Type B pancreatic cell (in vitro differentiated cells): Measurements from ENCODE around the gene PDCD1. TPM values are rescaled to one million over a fixed set of nuclear protein-coding genes. Genes with fewer than 3 reads are reported as not detected.

Source experiments
- DNase-seq: peaks from one replicate; pipeline ENCODE4 v3.0.0; 2021; ENCODE audit warnings: mixed read lengths; ENCODE audit not compliant: unreplicated experiment; ENCODE audit errors: extremely low spot score
- H3K27ac Mint-ChIP-seq: 2 replicates; pipeline ENCODE4 v1.8.0; 2021; ENCODE audit warnings: mild to moderate bottlenecking, mixed read lengths
- H3K27me3 Mint-ChIP-seq: 2 replicates; pipeline ENCODE4 v1.8.0; 2021; ENCODE audit warnings: mixed read lengths
- H3K36me3 Mint-ChIP-seq: 2 replicates; pipeline ENCODE4 v1.8.0; 2021; ENCODE audit warnings: mixed read lengths
- H3K4me1 Mint-ChIP-seq: one replicate; pipeline ENCODE4 v1.8.0; 2021; ENCODE audit warnings: mixed read lengths; ENCODE audit not compliant: unreplicated experiment
- H3K4me3 Mint-ChIP-seq: 2 replicates; pipeline ENCODE4 v1.8.0; 2021; ENCODE audit warnings: mild to moderate bottlenecking, mixed read lengths
- H3K9me3 Mint-ChIP-seq: 2 replicates; pipeline ENCODE4 v1.8.0; 2021; ENCODE audit warnings: mixed read lengths
- CTCF ChIP-seq: fragments of 200-600 bp; sonication (generic); conservative IDR thresholded peaks from 2 replicates; pipeline ENCODE4 v1.5.0; 2021; ENCODE audit warnings: antibody characterized with exemption, mild to moderate bottlenecking
- total RNA-seq: library from RNA; stranded (reverse); gene quantifications from 2 replicates; pipeline ENCODE4 v1.2.1, GENCODE V29; 2021; ENCODE audit warnings: low replicate concordance

Gene PDCD1
- total RNA-seq, 1 donor from 2014 or later, result not detected

- peaks cover 4% of the 10 kb centered on the region for H3K27me3 Mint-ChIP-seq
- H3K4me1 Mint-ChIP-seq, result no peaks in the 10 kb centered on the region
- no peaks in the 10 kb centered on the region for H3K9me3 Mint-ChIP-seq
- H3K27ac Mint-ChIP-seq, result peak overlapping the region; percentile 50
- DNase-seq, result no peak
- no peak overlapping the region for H3K4me3 Mint-ChIP-seq
- H3K36me3 Mint-ChIP-seq, result no peaks in the 10 kb centered on the region
- no peak for TF ChIP-seq CTCF
Measured at GRCh38 chr2:241815477-241816430, 42.9 kb downstream of the PDCD1 start.

- Mint-ChIP-seq H3K4me3 (no peak overlapping the region), H3K27ac (peak overlapping the region; percentile 50), H3K9me3 (no peaks in the 10 kb centered on the region), H3K36me3 (no peaks in the 10 kb centered on the region), H3K27me3 (no peaks in the 10 kb centered on the region), H3K4me1 (no peaks in the 10 kb centered on the region)
- no peak for TF ChIP-seq CTCF
- DNase-seq, result peak; percentile 67
Measured at GRCh38 chr2:241814643-241815476, 43.8 kb downstream of the PDCD1 start.

- peaks cover under 1% of the 10 kb centered on the region for H3K4me1 Mint-ChIP-seq
- H3K9me3 Mint-ChIP-seq, result no peaks in the 10 kb centered on the region
- H3K4me3 Mint-ChIP-seq, result no peak overlapping the region
- peaks cover under 1% of the 10 kb centered on the region for H3K27me3 Mint-ChIP-seq
- no peak for TF ChIP-seq CTCF
- H3K36me3 Mint-ChIP-seq, result no peaks in the 10 kb centered on the region
- H3K27ac Mint-ChIP-seq, result no peak overlapping the region
- no peak for DNase-seq
Measured at GRCh38 chr2:241814393-241814642, 44.4 kb downstream of the PDCD1 start.

- Mint-ChIP-seq H3K27ac (no peak overlapping the region), H3K9me3 (no peaks in the 10 kb centered on the region), H3K27me3 (peaks cover 5% of the 10 kb centered on the region), H3K4me3 (no peak overlapping the region), H3K4me1 (peaks cover 5% of the 10 kb centered on the region), H3K36me3 (no peaks in the 10 kb centered on the region)
- DNase-seq, result no peak
- no peak for TF ChIP-seq CTCF
Measured at GRCh38 chr2:241813644-241814392, 44.9 kb downstream of the PDCD1 start.

DNA sequence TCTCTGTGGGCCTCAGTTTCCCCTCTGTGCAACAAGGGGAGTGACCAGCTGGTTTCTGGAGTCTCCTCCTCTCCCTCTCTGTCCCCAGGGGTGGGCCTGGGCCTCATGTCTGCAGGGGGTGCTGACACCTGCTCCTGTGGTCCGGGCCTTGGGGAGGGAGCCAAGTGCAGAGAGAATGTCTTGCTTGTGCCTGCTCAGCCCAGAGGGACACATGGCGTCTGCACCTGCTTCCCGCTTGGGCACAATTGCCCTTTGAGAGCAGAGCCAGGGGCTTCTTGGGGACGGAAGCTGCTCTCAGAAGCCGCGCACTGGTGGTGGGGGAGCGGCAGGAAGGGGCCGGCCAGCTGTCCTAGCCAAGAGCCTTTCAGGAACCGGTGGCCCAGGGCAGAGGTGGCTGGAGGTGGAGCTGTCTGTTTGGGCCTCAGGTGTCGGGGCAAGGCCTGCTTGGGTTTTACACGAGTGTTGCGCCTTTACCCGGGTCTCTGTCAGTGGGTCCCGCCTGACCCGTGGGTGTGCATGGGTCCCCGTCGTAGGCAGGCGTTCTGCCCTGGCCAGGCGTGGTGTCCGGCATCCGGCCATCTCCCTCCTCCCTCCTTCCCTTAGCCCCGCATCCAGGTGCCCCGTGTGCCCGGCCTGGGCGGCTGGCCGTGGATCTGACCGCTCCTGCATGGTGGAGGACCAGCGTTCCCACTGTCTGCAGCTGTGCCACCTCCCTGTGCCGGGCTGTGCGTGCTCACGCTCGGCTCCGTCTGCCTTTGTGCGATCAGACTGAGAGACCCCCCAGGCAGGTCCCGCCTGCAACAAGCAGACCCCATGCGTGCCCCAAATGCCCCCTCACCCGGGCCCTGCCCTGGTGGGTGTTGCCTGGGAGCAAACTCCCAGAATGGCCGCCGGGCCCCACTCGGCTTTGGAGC is 45.7 kb downstream of the PDCD1 start:
- peaks cover 13% of the 10 kb centered on the region for H3K4me1 Mint-ChIP-seq
- peak; percentile 70 for DNase-seq
- peaks cover 10% of the 10 kb centered on the region for H3K27me3 Mint-ChIP-seq
- no peak for TF ChIP-seq CTCF
- H3K9me3 Mint-ChIP-seq, result no peaks in the 10 kb centered on the region
- no peaks in the 10 kb centered on the region for H3K36me3 Mint-ChIP-seq
- H3K27ac Mint-ChIP-seq, result no peak overlapping the region
- H3K4me3 Mint-ChIP-seq, result no peak overlapping the region
